GM21390 (cell line): ENCODE results near the gene CEP89.
"Not testable (repeated sequence)": the region's sequence is repeated elsewhere in the genome, so short reads cannot be mapped to it uniquely, and the experiment has no call there.

Experiments
- ATAC-seq: cut with Tn5 transposase; IDR thresholded peaks from one replicate; pipeline ENCODE4 v1.9.1; 2021; ENCODE audit not compliant: unreplicated experiment

CEP89 gene

GRCh38 chr19:32971715-32972540 is at the start of gene CEP89, which contains the start of gene FAAP24:
Gene CEP89, minus strand, starts transcription at chr19:32971958. Its CDS starts 84 bp downstream, at chr19:32971874.
Gene FAAP24, plus strand, starts transcription at chr19:32972242. Its CDS starts 955 bp downstream, at chr19:32973197.
- ATAC-seq: peak; percentile 97

DNA sequence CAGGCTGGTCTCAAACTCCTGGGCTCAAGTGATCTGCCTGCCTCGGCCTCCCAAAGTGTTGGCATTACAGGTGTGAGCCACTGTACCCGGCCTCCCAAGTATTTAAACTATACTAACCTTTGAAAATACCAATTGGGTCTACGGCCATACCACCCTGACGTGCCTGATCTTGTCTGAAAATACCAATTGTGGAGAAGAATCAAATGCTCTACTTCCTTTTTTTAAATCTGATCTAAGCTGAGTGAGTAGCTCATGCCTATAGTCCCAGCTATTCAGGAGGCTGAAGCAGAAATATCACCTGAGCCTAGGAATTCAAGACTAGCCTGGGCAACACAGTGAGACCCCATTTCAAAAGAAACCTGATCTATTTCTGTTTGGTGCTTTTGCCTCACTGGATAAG is 39.1 kb upstream of the CEP89 start:
- not testable (repeated sequence) for ATAC-seq

GRCh38 chr19:33008738-33009137 is 37.0 kb upstream of the CEP89 start:
- no peak for ATAC-seq

DNA sequence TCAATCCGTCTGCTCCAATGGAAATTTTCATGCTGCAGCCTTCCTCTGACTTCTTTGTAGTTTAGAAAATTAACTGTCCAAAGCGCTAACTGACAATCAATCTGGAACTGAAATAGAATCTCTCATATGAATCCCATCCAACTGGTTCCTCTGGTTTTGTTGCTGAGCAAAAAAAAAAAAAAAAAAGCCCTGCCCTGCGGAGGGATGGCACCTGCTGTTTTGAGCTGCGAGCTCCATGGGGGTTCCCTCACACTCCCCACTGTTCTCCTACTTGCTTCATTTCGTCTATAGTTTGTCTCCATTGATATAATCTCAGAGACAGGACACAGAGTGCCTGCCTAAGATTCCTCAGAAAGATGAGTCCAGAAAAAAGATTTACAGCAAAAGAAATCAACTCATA is 33.7 kb upstream of the CEP89 start:
- no peak for ATAC-seq

DNA sequence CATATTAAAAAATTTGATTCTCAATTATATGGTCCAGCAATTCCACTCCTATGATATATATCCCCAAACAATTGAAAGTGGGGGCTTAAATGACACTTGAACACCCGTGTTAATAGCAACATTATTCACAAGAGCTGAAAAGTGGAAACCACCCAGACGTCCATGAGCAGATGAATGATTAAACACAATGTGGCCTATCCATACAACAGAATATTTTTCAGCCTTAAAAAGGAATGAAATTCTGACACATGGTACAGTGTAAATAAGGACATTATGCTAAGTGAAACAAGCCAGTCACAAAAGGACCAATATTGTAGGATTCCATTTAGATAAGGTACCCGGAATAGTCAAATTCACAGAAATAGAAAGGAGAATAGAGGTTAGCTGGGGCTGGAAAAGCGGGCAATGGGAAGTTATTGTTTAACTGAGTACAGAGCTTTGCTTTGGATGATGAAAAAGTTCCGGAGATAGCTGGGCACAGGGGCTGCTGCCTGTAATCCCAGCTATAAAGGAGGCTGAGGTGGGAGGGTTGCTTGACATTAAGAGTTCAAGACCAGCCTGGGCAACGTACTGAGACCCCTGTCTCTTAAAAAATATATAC is 31.8 kb upstream of the CEP89 start:
- ATAC-seq: not testable (repeated sequence)

- ATAC-seq: not testable (repeated sequence)
Observed at GRCh38 chr19:33002126-33002865, 30.5 kb upstream of the CEP89 start.

DNA sequence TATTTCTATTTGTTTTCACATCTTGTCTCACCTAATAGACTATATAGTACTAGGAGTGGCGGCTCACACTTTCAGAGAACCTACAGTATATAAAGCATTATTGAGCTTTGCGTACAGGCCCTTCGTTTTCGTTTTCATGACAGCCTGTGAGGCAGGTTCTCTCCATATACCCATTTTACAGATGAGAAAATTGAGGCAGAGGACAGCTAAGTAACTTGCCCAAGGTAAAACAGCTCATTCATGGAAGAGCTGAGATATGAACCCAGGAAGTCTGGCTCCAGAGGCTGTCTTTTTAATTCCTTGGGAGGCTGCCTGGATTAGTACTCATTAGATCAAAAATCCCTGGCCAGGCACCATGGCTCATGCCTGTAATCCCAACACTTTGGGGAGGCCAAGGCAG is 29.2 kb upstream of the CEP89 start:
- no peak for ATAC-seq

DNA sequence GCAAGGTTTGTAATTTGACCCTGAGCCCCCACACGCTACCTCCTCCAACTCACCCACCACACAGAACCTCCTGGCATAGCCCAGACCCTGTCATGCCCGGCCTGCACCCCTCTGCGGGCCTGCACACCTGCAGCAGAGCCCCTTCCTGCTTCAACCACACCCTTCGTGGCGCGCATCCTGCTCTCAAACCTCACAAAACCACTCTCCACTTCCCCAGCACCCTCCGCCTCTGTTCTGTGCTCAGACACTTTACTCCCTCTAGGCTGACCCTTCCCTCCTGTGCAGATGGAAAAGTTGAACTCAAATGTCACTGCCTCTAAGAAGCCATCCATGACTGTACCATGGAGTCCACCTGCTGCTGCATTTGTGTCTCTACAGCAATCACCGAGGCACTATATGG is 28.8 kb upstream of the CEP89 start:
- no peak for ATAC-seq

- ATAC-seq: no peak
Observed at GRCh38 chr19:32998722-32999121, 27.0 kb upstream of the CEP89 start.

DNA sequence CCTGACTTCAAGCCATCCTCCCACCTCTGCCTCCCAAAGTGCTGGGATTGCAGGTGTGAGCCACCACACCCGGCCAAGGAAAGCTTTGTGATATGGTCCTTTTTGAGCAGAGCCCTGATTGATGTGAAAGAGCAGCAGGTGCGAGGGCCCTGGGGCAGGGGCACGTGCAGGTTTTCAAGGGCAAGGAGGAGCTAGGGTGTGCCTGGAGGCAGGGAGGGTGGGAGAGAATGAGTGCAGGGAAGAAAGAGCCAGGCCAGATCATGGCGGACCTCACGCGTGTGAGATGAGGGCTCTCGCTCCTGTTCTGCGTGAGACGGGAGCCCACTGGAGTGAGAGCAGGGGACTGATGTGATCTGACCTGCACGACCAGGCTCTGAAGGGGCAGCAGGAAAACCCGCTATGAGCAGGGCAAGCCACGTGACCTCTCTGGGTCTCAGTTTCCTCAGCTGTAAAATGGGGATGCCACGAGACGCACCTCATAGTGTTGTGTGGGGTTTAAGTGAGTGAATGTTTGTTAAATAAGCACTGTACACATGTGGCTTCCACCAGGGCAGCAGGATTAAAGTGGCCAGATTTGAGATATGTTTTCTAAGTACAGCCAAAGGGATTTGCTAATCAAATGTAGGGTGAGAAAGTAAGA is 26.1 kb upstream of the CEP89 start:
- no peak for ATAC-seq

- not testable (repeated sequence) for ATAC-seq
Observed at GRCh38 chr19:32997061-32997464, 25.3 kb upstream of the CEP89 start.

DNA sequence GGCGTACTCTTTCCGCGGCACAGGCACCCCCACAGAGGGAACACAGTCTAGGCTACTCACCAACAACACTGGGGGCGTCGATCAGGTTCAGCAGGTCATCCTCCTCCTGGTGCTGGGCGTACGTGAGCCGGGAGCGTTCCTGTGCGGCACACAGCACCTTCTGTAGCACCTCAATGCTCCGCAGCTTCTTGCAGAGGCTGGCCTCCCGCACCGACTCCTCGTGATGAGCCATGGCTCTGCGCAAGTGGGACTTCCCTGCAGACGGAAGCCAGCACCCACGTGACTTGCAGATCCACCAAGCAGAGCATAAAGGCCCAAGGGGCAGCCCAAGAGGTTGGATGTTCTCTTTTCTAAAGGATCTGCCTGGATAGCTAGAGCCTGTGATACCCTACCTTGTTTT is 24.2 kb upstream of the CEP89 start:
- ATAC-seq: not testable (repeated sequence)

- no peak for ATAC-seq
Observed at GRCh38 chr19:32988724-32989123, 17.0 kb upstream of the CEP89 start.

DNA sequence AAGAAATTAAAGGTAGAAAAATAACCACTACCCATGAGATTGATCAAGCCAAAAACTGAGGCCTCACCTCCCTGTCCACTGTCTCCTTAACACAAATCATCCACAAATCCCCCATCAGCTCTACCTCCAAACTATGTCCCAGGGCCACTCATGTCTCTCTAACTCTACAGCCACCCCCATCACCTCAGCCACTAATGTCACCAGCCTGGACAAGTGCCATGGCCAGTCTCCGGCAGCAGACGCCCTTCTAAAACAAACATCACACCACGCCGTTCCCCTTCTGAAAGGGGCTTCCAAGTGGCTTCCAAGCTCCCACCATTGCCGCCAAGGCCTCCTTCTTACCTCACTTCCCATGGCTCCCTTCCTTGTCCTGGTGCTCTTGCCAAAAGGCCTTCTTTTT is 16.5 kb upstream of the CEP89 start:
- ATAC-seq: not testable (repeated sequence)

GRCh38 chr19:32982488-32982887 is 10.7 kb upstream of the CEP89 start:
- not testable (repeated sequence) for ATAC-seq

DNA sequence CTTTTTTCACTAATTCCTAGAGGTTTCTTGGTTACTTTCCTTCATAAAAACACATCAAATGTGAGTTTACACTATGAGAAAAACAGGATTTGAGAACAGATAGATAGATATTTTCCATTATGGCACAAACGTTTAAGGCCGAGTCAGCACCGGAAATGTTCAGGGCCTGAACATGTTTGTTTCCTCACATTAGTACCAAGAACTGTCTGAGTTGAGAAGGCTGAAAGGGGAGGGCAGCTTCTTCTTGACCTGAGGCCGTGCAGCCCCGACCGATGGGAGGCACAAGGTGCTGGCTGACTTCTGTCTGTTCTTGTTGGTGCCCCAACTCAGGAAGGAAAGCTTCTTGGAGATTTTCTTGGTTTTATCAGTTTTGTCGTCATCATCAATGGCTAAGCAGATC is 8.0 kb upstream of the CEP89 start:
- not testable (repeated sequence) for ATAC-seq

DNA sequence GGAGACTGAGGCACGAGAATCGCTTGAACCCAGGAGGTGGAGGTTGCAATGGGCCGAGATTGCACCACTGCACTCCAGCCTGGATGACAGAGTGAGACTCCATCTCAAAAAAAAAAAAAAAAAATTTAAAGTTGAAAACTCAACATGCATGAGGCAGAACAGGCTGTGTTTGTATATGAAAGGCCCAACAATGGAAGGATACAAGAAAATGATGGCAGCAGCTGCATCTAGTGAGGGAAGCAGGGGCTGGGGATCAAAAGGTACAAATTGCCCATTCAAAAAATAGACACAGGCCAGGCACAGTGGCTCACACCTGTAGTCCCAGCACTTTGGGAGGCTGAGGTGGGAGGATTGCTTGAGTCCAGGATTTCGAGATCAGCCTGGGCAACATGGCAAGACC is 6.1 kb upstream of the CEP89 start:
- ATAC-seq: not testable (repeated sequence)

DNA sequence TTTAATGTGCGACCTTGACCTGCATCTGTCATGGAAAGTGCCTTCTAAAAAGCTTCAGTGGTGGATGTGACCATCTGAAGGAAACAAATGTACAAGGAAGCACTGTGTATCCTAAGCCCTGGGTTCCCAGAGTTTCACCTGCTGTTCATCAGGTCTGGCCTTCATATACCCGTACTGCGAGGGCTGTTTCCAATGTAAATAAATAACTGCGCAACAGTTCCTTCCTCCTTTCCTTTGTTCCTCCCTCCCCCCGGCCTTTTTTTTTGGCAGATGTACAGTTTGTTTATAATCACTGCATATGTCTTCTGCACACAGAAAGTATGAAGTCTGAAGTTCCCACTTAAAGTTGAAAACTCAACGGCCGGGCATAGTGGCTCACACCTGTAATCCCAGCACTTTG is 5.5 kb upstream of the CEP89 start:
- ATAC-seq: no peak

GRCh38 chr19:32976223-32976805 is 4.6 kb upstream of the CEP89 start:
- ATAC-seq: no peak

DNA sequence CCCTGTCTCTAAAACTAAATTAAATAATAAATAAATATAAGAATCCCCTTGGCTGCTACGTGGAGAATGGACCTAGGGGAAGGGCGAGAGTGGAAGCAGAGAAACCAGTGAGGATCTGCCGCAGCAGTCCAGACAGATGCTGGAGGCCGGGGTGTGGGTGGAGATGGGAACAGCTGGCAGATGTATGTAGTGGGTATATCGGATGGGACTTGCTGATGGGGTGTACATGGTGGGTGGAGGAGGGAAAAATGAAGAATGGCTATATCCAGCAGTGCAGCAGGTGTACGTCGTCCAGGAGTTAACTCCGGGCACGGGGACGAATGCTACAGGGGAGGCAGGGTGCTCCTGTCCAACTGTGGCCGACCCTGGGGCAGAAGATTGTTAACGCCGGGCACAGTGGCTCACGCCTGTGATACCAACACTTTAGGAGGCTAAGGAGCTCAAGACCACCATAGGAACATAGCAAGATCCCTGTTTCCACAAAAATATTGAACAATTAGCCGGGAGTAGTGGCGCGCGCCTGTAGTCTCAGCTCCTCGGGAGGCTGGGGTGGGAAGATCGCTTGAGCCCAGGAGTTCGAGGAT is 654 bp downstream of the CEP89 start:
- ATAC-seq: no peak
